K562 (cell line): ENCODE measurements around the gene LGALS7. TPM values are rescaled to one million over a fixed set of nuclear protein-coding genes. Genes with fewer than 3 reads are reported as not detected.
A peak's percentile ranks its signal among the peaks of the same experiment; 100 is the strongest.

Experiments used
- ATAC-seq: fragments of 200-7000 bp; cut with Tn5 transposase; 3 replicates; pipeline ENCODE4 v1.9.1; 2020; ENCODE audit warnings: moderate library complexity
- BruUV-seq: library from RNA; stranded (reverse); fragments of 400-500 nt; replicated peaks from 2 replicates; lab custom pipeline; 2021; lab: Mats Ljungman, UMichigan
- CTCF ChIA-PET: fragments of 300-600 bp; formaldehyde crosslinking; extraction: SDS; loops from one replicate; lab custom pipeline; 2021; ENCODE audit warnings: low intra/inter-chr PET ratio; lab: Yijun Ruan, JAX
- POLR2A ChIA-PET: fragments of 300-600, 350-650 bp; sonication (Branson Sonifier 250); formaldehyde crosslinking; extraction: SDS; loops from one replicate; lab custom pipeline; 2021; ENCODE audit warnings: antibody characterized with exemption, inconsistent platforms; lab: Yijun Ruan, JAX
- DNase-seq, 4 experiments: peaks; one replicate each; pipeline versions ENCODE4 v3.0.0 to v3.0.0-alpha.2; 2011 to 2018; ENCODE audit warnings: low spot score in 3 of 4, mixed read lengths in 3 of 4; ENCODE audit errors: extremely low read depth in 1 of 4
- FAIRE-seq: peaks from 2 replicates; lab custom pipeline; 2011; peaks lifted over from hg19 to GRCh38; lab: Jason Lieb, UNC
- H2AFZ ChIP-seq: 2 replicates; pipeline ENCODE4 v1.6.0; 2011; ENCODE audit warnings: low read depth, low read length, control low read depth, inconsistent platforms
- H3K27ac ChIP-seq: fragments of 200-600 bp; 3 replicates; pipeline ENCODE4 v1.8.0; 2011; ENCODE audit warnings: low read depth, mild to moderate bottlenecking, control low read depth, inconsistent platforms, low read length, moderate library complexity, mixed read lengths; ENCODE audit errors: extremely low read depth
- H3K27me3 ChIP-seq, 2 experiments: fragments of 300-600 bp in 1 of 2; 2 replicates in 1 of 2; 3 replicates in 1 of 2; pipeline versions ENCODE4 v1.6.0 to v1.8.0; 2011; ENCODE audit warnings: inconsistent platforms in 2 of 2, low read length in 2 of 2, mild to moderate bottlenecking in 1 of 2, mixed read lengths in 1 of 2, moderate library complexity in 1 of 2; ENCODE audit not compliant: control insufficient read depth in 2 of 2, insufficient read depth in 2 of 2
- H3K36me3 ChIP-seq: fragments of 300-600 bp; 3 replicates; pipeline ENCODE4 v1.8.0; 2011; ENCODE audit warnings: mild to moderate bottlenecking, low read length, inconsistent platforms; ENCODE audit not compliant: control insufficient read depth, insufficient read depth
- H3K4me1 ChIP-seq, 2 experiments: fragments of 200-600 bp in 1 of 2; replicated peaks in 1 of 2; 2 replicates in 1 of 2; 3 replicates in 1 of 2; pipeline versions ENCODE4 v1.5.1 to v1.8.0; 2011; ENCODE audit warnings: inconsistent platforms in 2 of 2, low read length in 2 of 2, mild to moderate bottlenecking in 1 of 2, mixed read lengths in 1 of 2, moderate library complexity in 1 of 2; ENCODE audit not compliant: control insufficient read depth in 2 of 2, insufficient read depth in 2 of 2
- H3K4me2 ChIP-seq: 2 replicates; pipeline ENCODE4 v1.6.1; 2011; ENCODE audit warnings: low read length, control low read depth, inconsistent platforms, mixed read lengths; ENCODE audit not compliant: insufficient read depth
- H3K4me3 ChIP-seq: fragments of 200-600 bp; sonication (generic), shearing (Covaris generic); 2 replicates; pipeline ENCODE4 v1.5.1; 2016; ENCODE audit warnings: control low read depth, inconsistent platforms
- H3K79me2 ChIP-seq: fragments of 200-600 bp; 3 replicates; pipeline ENCODE4 v1.8.0; 2011; ENCODE audit warnings: low read length, inconsistent platforms; ENCODE audit not compliant: control insufficient read depth, insufficient read depth
- H3K9ac ChIP-seq, 2 experiments: 2 replicates each; pipeline versions ENCODE4 v1.6.0 to v1.6.1; 2011; ENCODE audit warnings: low read depth in 2 of 2, low read length in 2 of 2, control low read depth in 1 of 2, inconsistent platforms in 1 of 2, mild to moderate bottlenecking in 1 of 2, mixed read lengths in 1 of 2; ENCODE audit not compliant: insufficient read depth in 1 of 2
- H3K9me1 ChIP-seq: one replicate; pipeline ENCODE4 v1.6.0; 2011; ENCODE audit warnings: inconsistent platforms, mild to moderate bottlenecking, low read length, moderate library complexity; ENCODE audit not compliant: control insufficient read depth, insufficient read depth
- H3K9me3 ChIP-seq: replicated peaks from 2 replicates; pipeline ENCODE4 v1.5.1; 2011; ENCODE audit warnings: low read depth, low read length, inconsistent platforms; ENCODE audit not compliant: control insufficient read depth, insufficient read depth
- H4K20me1 ChIP-seq: replicated peaks from 2 replicates; pipeline ENCODE4 v1.6.1; 2011; ENCODE audit warnings: low read length, inconsistent platforms, mixed read lengths; ENCODE audit not compliant: control insufficient read depth, insufficient read depth
- POLR2B ChIP-seq: fragments of 450-650 bp; IDR thresholded peaks from 2 replicates; pipeline ENCODE4 v1.6.1; 2018; ENCODE audit warnings: low read depth; ENCODE audit not compliant: partially characterized antibody
- POLR2G ChIP-seq: fragments of 200-400 bp; formaldehyde crosslinking; IDR thresholded peaks from 2 replicates; pipeline ENCODE4 v1.6.1; 2017; ENCODE audit warnings: low read depth, mild to moderate bottlenecking, antibody characterized with exemption, low read length, moderate library complexity
- ZNF695 ChIP-seq: fragments of 450-650 bp; formaldehyde crosslinking; IDR thresholded peaks from 2 replicates; pipeline ENCODE4 v1.4.0; 2020; ENCODE audit warnings: mild to moderate bottlenecking, moderate library complexity
- WGBS: fragments of 100-300 bp; shearing (Covaris generic); methylation state at CpG from one replicate; pipeline ENCODE4 v1.1.6; 2016; ENCODE audit warnings: low coverage, mixed read lengths; ENCODE audit not compliant: insufficient coverage; ENCODE audit errors: missing lambda C conversion rate; 5-methylcytosine and 5-hydroxymethylcytosine counted together
- in situ Hi-C: fragments of 300-500 bp; cut with MboI; formaldehyde crosslinking; loops from 4 replicates; pipeline ENCODE4 v1.15.0; 2018; ENCODE audit warnings: inconsistent platforms, mixed read lengths
- intact Hi-C: fragments of 100-400 bp; cut with micrococcal nuclease; formaldehyde crosslinking; loops from 2 replicates; pipeline ENCODE4 v1.14.2; 2022
- polyA plus RNA-seq, 8 experiments: library from polyadenylated mRNA; depleted of rRNA in 4 of 8; stranded (reverse) in 5 of 8; unstranded in 3 of 8; fragments of >200 nt; fragmentation: Nextera tagmentation in 2 of 8; fragmentation: Illumina TruSeq in 1 of 8; extraction: Ambion mirVana in 2 of 8; extraction: Trizol in 1 of 8; gene quantifications; 2 replicates each; pipeline versions ENCODE4 v1.2.1 to v1.2.3, GENCODE V29; 2011 to 2014; ENCODE audit warnings: inconsistent platforms in 1 of 8, missing spikeins in 1 of 8
- small RNA-seq: library from RNA; depleted of rRNA; stranded (forward); fragments of <200 nt; gene quantifications from one replicate; pipeline ENCODE3, GENCODE V24; 2014
- total RNA-seq, 7 experiments: library from RNA; depleted of rRNA in 6 of 7; stranded (reverse); fragments of >200 nt in 6 of 7; fragmentation: Illumina TruSeq in 2 of 7; extraction: Trizol in 2 of 7; gene quantifications; 2 replicates each; pipeline versions ENCODE4 v1.2.1 to v1.2.3, GENCODE V29; 2011 to 2021; ENCODE audit warnings: low replicate concordance in 1 of 7

LGALS7 gene
- total and polyA plus RNA-seq, 9 of the 15 experiments (the other 6 are each of a cell fraction or from before 2014, with no cell fraction given) = not detected

DNA sequence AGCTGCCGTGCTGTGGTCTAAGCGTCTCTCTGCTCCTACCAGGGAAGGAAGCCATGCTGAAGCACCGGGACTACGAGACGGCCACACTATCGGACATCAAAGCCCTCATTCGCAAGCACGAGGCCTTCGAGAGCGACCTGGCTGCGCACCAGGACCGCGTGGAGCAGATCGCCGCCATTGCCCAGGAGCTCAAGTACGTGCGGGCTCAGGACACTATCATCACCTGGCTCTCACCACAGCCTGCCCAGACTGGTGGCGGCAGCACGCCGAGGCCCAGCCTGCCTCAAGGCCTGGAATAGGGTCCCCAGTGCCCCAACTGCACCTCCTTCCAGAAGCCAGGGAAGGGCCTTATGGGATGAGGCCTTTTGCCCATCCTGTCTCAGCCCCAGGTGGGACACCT is 51.8 kb downstream of the LGALS7 start:
- H2AFZ ChIP-seq = no peak overlapping the region
- peaks cover 0 to 43% of the 10 kb centered on the region in 2 experiments; a peak in 2 of 5 replicates for H3K4me1 ChIP-seq
- peak overlapping the region in 1 of 2 experiments; percentile 79; a peak in 2 of 4 replicates for H3K9ac ChIP-seq
- no peak overlapping the region for H3K4me3 ChIP-seq
- ChIA-PET POLR2A (no interaction called here), CTCF (no interaction called here)
- peaks cover 4% of the 10 kb centered on the region; the same call in 1 of the 2 replicates for H4K20me1 ChIP-seq
- in situ Hi-C loops = no loop called here
- no peaks in the 10 kb centered on the region for H3K9me3 ChIP-seq
- DNase-seq = no peak
- intact Hi-C loops = no loop called here
- no peak for ATAC-seq
- H3K27ac ChIP-seq = no peak overlapping the region
- no peaks in the 10 kb centered on the region for H3K9me1 ChIP-seq
- H3K79me2 ChIP-seq = no peaks in the 10 kb centered on the region
- H3K4me2 ChIP-seq = no peak overlapping the region
- no TSS peak for BruUV-seq
- peaks cover 98% of the 10 kb centered on the region; the same call in 2 of the 3 replicates for H3K36me3 ChIP-seq
- FAIRE-seq = no peak
- TF ChIP-seq POLR2B (peak; percentile 4), ZNF695 (CRISPR knock-in tag) (no peak), POLR2G (peak; percentile 59; the same call in 1 of the 2 replicates)
- H3K27me3 ChIP-seq = no peaks in the 10 kb centered on the region
- WGBS = 95% methylated on average over 18 of the region's 20 CpGs

Small RNAs within 50 kb of the gene (small RNA-seq; reads per million reads assigned to genes)
- not detected for gene RNU6-140P

Other genes starting within 250 kb of the LGALS7 start
Only the 7 nearest of the 15 such genes appear.
- gene ACTN4, start 125.9 kb downstream of the LGALS7 start, total RNA-seq (2014; rRNA removed) = 159 and 202 TPM in 2 replicates
- gene ACTN4, start 125.9 kb downstream of the LGALS7 start, total RNA-seq (2014; rRNA removed; fragmentation: Illumina TruSeq; extraction: Trizol) = 67.2 and 80.0 TPM in 2 replicates
- gene ACTN4, start 125.9 kb downstream of the LGALS7 start, total RNA-seq (2015; rRNA removed; fragmentation: Illumina TruSeq; extraction: Trizol) = 58.2 and 67.4 TPM in 2 replicates
- 362 and 385 TPM in 2 replicates for gene ACTN4, start 125.9 kb downstream of the LGALS7 start, total RNA-seq (2021)
- gene ACTN4, start 125.9 kb downstream of the LGALS7 start, polyA plus RNA-seq (2011; rRNA removed) = 130 and 299 TPM in 2 replicates
- 149 and 163 TPM in 2 replicates for gene ACTN4, start 125.9 kb downstream of the LGALS7 start, polyA plus RNA-seq (2014; fragmentation: Illumina TruSeq; extraction: Trizol)
- 1 to 10 TPM; 3.1 to 8.4 TPM for gene ACTN4, start 125.9 kb downstream of the LGALS7 start, polyA plus RNA-seq (2014; fragmentation: Nextera tagmentation; extraction: Ambion mirVana)
- 115 and 125 TPM in 2 replicates for gene ACTN4, start 125.9 kb downstream of the LGALS7 start, polyA plus RNA-seq (2014; rRNA removed)
- 1.6 and 3.1 TPM in 2 replicates for gene CAPN12, start 29.0 kb downstream of the LGALS7 start, total RNA-seq (2014; rRNA removed)
- gene CAPN12, start 29.0 kb downstream of the LGALS7 start, total RNA-seq (2014; rRNA removed; fragmentation: Illumina TruSeq; extraction: Trizol) = 0.89 and 1.2 TPM in 2 replicates
- gene CAPN12, start 29.0 kb downstream of the LGALS7 start, total RNA-seq (2015; rRNA removed; fragmentation: Illumina TruSeq; extraction: Trizol) = 0.83 and 0.87 TPM in 2 replicates
- 3.7 and 4.8 TPM in 2 replicates for gene CAPN12, start 29.0 kb downstream of the LGALS7 start, total RNA-seq (2021)
- gene CAPN12, start 29.0 kb downstream of the LGALS7 start, polyA plus RNA-seq (2011; rRNA removed) = 6.8 and 14.8 TPM in 2 replicates
- 3.4 and 4.7 TPM in 2 replicates for gene CAPN12, start 29.0 kb downstream of the LGALS7 start, polyA plus RNA-seq (2014; fragmentation: Illumina TruSeq; extraction: Trizol)
- 1 to 10 TPM in 1 of 2 experiments, under 1 TPM in 1; 0.84 to 1.0 TPM for gene CAPN12, start 29.0 kb downstream of the LGALS7 start, polyA plus RNA-seq (2014; fragmentation: Nextera tagmentation; extraction: Ambion mirVana)
- 5.6 and 7.0 TPM in 2 replicates for gene CAPN12, start 29.0 kb downstream of the LGALS7 start, polyA plus RNA-seq (2014; rRNA removed)
- not detected in 2 replicates for gene LGALS7B, start 15.7 kb upstream of the LGALS7 start, total RNA-seq (2014; rRNA removed)
- not detected in 2 replicates for gene LGALS7B, start 15.7 kb upstream of the LGALS7 start, total RNA-seq (2014; rRNA removed; fragmentation: Illumina TruSeq; extraction: Trizol)
- not detected in 2 replicates for gene LGALS7B, start 15.7 kb upstream of the LGALS7 start, total RNA-seq (2015; rRNA removed; fragmentation: Illumina TruSeq; extraction: Trizol)
- gene LGALS7B, start 15.7 kb upstream of the LGALS7 start, total RNA-seq (2021) = not detected in 2 replicates
- gene LGALS7B, start 15.7 kb upstream of the LGALS7 start, polyA plus RNA-seq (2011; rRNA removed) = not detected in 2 replicates
- gene LGALS7B, start 15.7 kb upstream of the LGALS7 start, polyA plus RNA-seq (2014; fragmentation: Illumina TruSeq; extraction: Trizol) = not detected in 2 replicates
- gene LGALS7B, start 15.7 kb upstream of the LGALS7 start, polyA plus RNA-seq (2014; fragmentation: Nextera tagmentation; extraction: Ambion mirVana) = not detected
- gene LGALS7B, start 15.7 kb upstream of the LGALS7 start, polyA plus RNA-seq (2014; rRNA removed) = not detected in 2 replicates
- gene LGALS4, start 39.4 kb upstream of the LGALS7 start, total RNA-seq (2014; rRNA removed) = not detected in 2 replicates
- gene LGALS4, start 39.4 kb upstream of the LGALS7 start, total RNA-seq (2014; rRNA removed; fragmentation: Illumina TruSeq; extraction: Trizol) = not detected in 2 replicates
- gene LGALS4, start 39.4 kb upstream of the LGALS7 start, total RNA-seq (2015; rRNA removed; fragmentation: Illumina TruSeq; extraction: Trizol) = 0.18 TPM in 1 of 2 replicates, not detected in the other
- 1.1 and 1.8 TPM in 2 replicates for gene LGALS4, start 39.4 kb upstream of the LGALS7 start, total RNA-seq (2021)
- gene LGALS4, start 39.4 kb upstream of the LGALS7 start, polyA plus RNA-seq (2011; rRNA removed) = 0.31 and 0.38 TPM in 2 replicates
- gene LGALS4, start 39.4 kb upstream of the LGALS7 start, polyA plus RNA-seq (2014; fragmentation: Illumina TruSeq; extraction: Trizol) = 0.17 and 0.36 TPM in 2 replicates
- under 1 TPM in 1 of 2 experiments, not detected in 1; 0.08 TPM for gene LGALS4, start 39.4 kb upstream of the LGALS7 start, polyA plus RNA-seq (2014; fragmentation: Nextera tagmentation; extraction: Ambion mirVana)
- 0.29 TPM in 1 of 2 replicates, not detected in the other for gene LGALS4, start 39.4 kb upstream of the LGALS7 start, polyA plus RNA-seq (2014; rRNA removed)
- 67.3 and 69.6 TPM in 2 replicates for gene ECH1, start 58.3 kb upstream of the LGALS7 start, total RNA-seq (2014; rRNA removed)
- 40.1 and 58.0 TPM in 2 replicates for gene ECH1, start 58.3 kb upstream of the LGALS7 start, total RNA-seq (2014; rRNA removed; fragmentation: Illumina TruSeq; extraction: Trizol)
- gene ECH1, start 58.3 kb upstream of the LGALS7 start, total RNA-seq (2015; rRNA removed; fragmentation: Illumina TruSeq; extraction: Trizol) = 84.9 and 98.2 TPM in 2 replicates
- gene ECH1, start 58.3 kb upstream of the LGALS7 start, total RNA-seq (2021) = 89.2 and 91.7 TPM in 2 replicates
- 67.3 and 115 TPM in 2 replicates for gene ECH1, start 58.3 kb upstream of the LGALS7 start, polyA plus RNA-seq (2011; rRNA removed)
- 133 TPM in 2 replicates for gene ECH1, start 58.3 kb upstream of the LGALS7 start, polyA plus RNA-seq (2014; fragmentation: Illumina TruSeq; extraction: Trizol)
- gene ECH1, start 58.3 kb upstream of the LGALS7 start, polyA plus RNA-seq (2014; fragmentation: Nextera tagmentation; extraction: Ambion mirVana) = 10 to 100 TPM; 47.5 to 99.9 TPM
- gene ECH1, start 58.3 kb upstream of the LGALS7 start, polyA plus RNA-seq (2014; rRNA removed) = 55.2 and 118 TPM in 2 replicates
- 313 and 355 TPM in 2 replicates for gene HNRNPL, start 76.5 kb upstream of the LGALS7 start, total RNA-seq (2014; rRNA removed)
- 375 and 414 TPM in 2 replicates for gene HNRNPL, start 76.5 kb upstream of the LGALS7 start, total RNA-seq (2014; rRNA removed; fragmentation: Illumina TruSeq; extraction: Trizol)
- 274 and 290 TPM in 2 replicates for gene HNRNPL, start 76.5 kb upstream of the LGALS7 start, total RNA-seq (2015; rRNA removed; fragmentation: Illumina TruSeq; extraction: Trizol)
- gene HNRNPL, start 76.5 kb upstream of the LGALS7 start, total RNA-seq (2021) = 579 and 605 TPM in 2 replicates
- gene HNRNPL, start 76.5 kb upstream of the LGALS7 start, polyA plus RNA-seq (2011; rRNA removed) = 284 and 572 TPM in 2 replicates
- 550 and 610 TPM in 2 replicates for gene HNRNPL, start 76.5 kb upstream of the LGALS7 start, polyA plus RNA-seq (2014; fragmentation: Illumina TruSeq; extraction: Trizol)
- gene HNRNPL, start 76.5 kb upstream of the LGALS7 start, polyA plus RNA-seq (2014; fragmentation: Nextera tagmentation; extraction: Ambion mirVana) = 10 to 100 TPM; 39.5 to 51.4 TPM
- gene HNRNPL, start 76.5 kb upstream of the LGALS7 start, polyA plus RNA-seq (2014; rRNA removed) = 271 and 299 TPM in 2 replicates
- 5.1 TPM in 2 replicates for gene RINL, start 104.8 kb upstream of the LGALS7 start, total RNA-seq (2014; rRNA removed)
- 3.1 and 3.7 TPM in 2 replicates for gene RINL, start 104.8 kb upstream of the LGALS7 start, total RNA-seq (2014; rRNA removed; fragmentation: Illumina TruSeq; extraction: Trizol)
- 4.1 and 5.3 TPM in 2 replicates for gene RINL, start 104.8 kb upstream of the LGALS7 start, total RNA-seq (2015; rRNA removed; fragmentation: Illumina TruSeq; extraction: Trizol)
- 5.9 and 6.2 TPM in 2 replicates for gene RINL, start 104.8 kb upstream of the LGALS7 start, total RNA-seq (2021)
- 10.9 and 17.3 TPM in 2 replicates for gene RINL, start 104.8 kb upstream of the LGALS7 start, polyA plus RNA-seq (2011; rRNA removed)
- gene RINL, start 104.8 kb upstream of the LGALS7 start, polyA plus RNA-seq (2014; fragmentation: Illumina TruSeq; extraction: Trizol) = 3.8 and 4.9 TPM in 2 replicates
- gene RINL, start 104.8 kb upstream of the LGALS7 start, polyA plus RNA-seq (2014; fragmentation: Nextera tagmentation; extraction: Ambion mirVana) = 1 to 10 TPM in 1 of 2 experiments, under 1 TPM in 1; 0.82 to 1.1 TPM
- gene RINL, start 104.8 kb upstream of the LGALS7 start, polyA plus RNA-seq (2014; rRNA removed) = 4.9 and 5.0 TPM in 2 replicates